Body of pancreas (tissue), 4 donors: Measurements from ENCODE around the gene GGT7. TPM values are rescaled to one million over a fixed set of nuclear protein-coding genes. Genes with fewer than 3 reads are reported as not detected.

ENCODE experiments used
- ATAC-seq: fragments of 150-250 bp; one replicate; pipeline ENCODE4 v1.9.1; 2016
- DNase-seq, 4 donors: peaks; one replicate each; pipeline ENCODE4 v3.0.0-alpha.2; 2019
- H3K27ac ChIP-seq, 4 donors: fragments of 200-600 bp; sonication (generic); 1 replicate in 3 of 4; 2 replicates in 1 of 4; pipeline versions ENCODE4 v1.5.1 to v1.6.1; 2016 to 2019; ENCODE audit warnings: mild to moderate bottlenecking in 1 of 4, mixed read lengths in 1 of 4, moderate library complexity in 1 of 4
- H3K27me3 ChIP-seq, 2 donors: fragments of 200-600 bp; sonication (generic); one replicate each; pipeline ENCODE4 v1.6.0; 2016; ENCODE audit warnings: mild to moderate bottlenecking in 1 of 2
- H3K36me3 ChIP-seq, 2 donors: fragments of 200-600 bp; sonication (generic); replicated peaks in 1 of 2; 2 replicates each; pipeline ENCODE4 v1.5.1; 2016; ENCODE audit warnings: low read depth in 2 of 2; ENCODE audit not compliant: insufficient read depth in 1 of 2
- H3K4me1 ChIP-seq: fragments of 200-600 bp; sonication (generic); one replicate; pipeline ENCODE4 v1.6.0; 2016
- H3K4me3 ChIP-seq, 2 donors: fragments of 200-600 bp; sonication (generic); 1 replicate in 1 of 2; 2 replicates in 1 of 2; pipeline ENCODE4 v1.5.1; 2016 to 2019
- H3K9me3 ChIP-seq, 3 donors: fragments of 200-600 bp; sonication (generic); 1 replicate in 2 of 3; 2 replicates in 1 of 3; pipeline ENCODE4 v1.5.1; 2016
- POLR2A ChIP-seq, 3 donors: fragments of 450-650 bp; IDR thresholded peaks; one replicate each; pipeline ENCODE4 v1.6.1; 2016; ENCODE audit warnings: antibody characterized with exemption in 3 of 3, mild to moderate bottlenecking in 2 of 3
- WGBS, 2 donors: methylation state at CpG; one replicate each; pipeline ENCODE4 v1.1.5; 2017; 5-methylcytosine and 5-hydroxymethylcytosine counted together
- intact Hi-C: fragments of 100-400 bp; cut with DNase I; formaldehyde crosslinking; loops from one replicate; pipeline ENCODE4 v1.15.1; 2023
- total RNA-seq, 2 donors: library from RNA; depleted of rRNA; stranded (reverse); fragments of >200 nt; gene quantifications; one replicate each; pipeline ENCODE4 v1.1.0, GENCODE V29; 2016
- TF ChIP-seq, protein P1 (sequence below), 7 experiments: fragments of 450-650 bp in 4 of 7; fragments of 200-600 bp in 3 of 7; sonication (generic) in 3 of 7; IDR thresholded peaks; one replicate each; pipeline ENCODE4 v1.5.1; 2016 to 2019; ENCODE audit warnings: antibody characterized with exemption in 7 of 7

The GGT7 gene
- total RNA-seq, 2 donors from 2014 or later = 19.2 to 22.7 TPM

DNA sequence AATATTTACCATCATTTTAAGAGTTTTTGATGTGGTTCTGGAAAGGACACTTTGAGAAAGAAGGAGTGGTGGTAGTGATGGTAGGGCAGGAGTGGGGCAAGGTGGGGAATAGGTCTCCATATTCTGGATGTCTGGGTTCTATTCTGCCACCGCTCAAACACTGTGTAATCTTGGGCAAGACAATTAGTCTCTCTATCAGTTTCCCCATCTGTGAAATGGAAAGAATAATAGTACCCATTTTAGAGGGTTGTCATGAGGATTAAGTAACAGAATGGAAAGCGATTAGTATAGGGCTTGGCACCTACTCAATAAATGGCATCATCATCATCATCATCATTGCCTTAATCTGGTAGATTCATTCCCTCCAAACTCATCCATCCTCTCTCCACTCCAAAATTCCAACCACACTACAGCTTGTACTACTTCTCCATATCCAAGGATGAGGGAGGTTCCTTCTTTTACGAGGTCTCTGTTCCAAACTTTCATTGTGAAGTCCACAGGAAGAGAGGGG, 982 bp upstream of the GGT7 start:
- no peak overlapping the region for H3K4me3 ChIP-seq
- H3K27ac ChIP-seq = peak overlapping the region in 2 of 4 donors; percentile 43 to 84
- intact Hi-C loops = loop anchor here (5.0 kb wide), 1 partner anchor 89 kb away; no protein-coding TSS in a partner anchor
- H3K4me1 ChIP-seq = peaks cover 51% of the 10 kb centered on the region
- no peak for DNase-seq
- WGBS, 2 donors = 38 to 41% methylated on average over 3 of the region's 3 CpGs
- no peaks in the 10 kb centered on the region for H3K36me3 ChIP-seq
- TF ChIP-seq, protein P1, sequence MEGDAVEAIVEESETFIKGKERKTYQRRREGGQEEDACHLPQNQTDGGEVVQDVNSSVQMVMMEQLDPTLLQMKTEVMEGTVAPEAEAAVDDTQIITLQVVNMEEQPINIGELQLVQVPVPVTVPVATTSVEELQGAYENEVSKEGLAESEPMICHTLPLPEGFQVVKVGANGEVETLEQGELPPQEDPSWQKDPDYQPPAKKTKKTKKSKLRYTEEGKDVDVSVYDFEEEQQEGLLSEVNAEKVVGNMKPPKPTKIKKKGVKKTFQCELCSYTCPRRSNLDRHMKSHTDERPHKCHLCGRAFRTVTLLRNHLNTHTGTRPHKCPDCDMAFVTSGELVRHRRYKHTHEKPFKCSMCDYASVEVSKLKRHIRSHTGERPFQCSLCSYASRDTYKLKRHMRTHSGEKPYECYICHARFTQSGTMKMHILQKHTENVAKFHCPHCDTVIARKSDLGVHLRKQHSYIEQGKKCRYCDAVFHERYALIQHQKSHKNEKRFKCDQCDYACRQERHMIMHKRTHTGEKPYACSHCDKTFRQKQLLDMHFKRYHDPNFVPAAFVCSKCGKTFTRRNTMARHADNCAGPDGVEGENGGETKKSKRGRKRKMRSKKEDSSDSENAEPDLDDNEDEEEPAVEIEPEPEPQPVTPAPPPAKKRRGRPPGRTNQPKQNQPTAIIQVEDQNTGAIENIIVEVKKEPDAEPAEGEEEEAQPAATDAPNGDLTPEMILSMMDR (IDR thresholded peaks at IDR 0.05) = no peak
- no peak for TF ChIP-seq POLR2A (IDR thresholded peaks at IDR 0.05)
- ATAC-seq = no peak
- no peaks in the 10 kb centered on the region for H3K9me3 ChIP-seq
- no peaks in the 10 kb centered on the region for H3K27me3 ChIP-seq

DNA sequence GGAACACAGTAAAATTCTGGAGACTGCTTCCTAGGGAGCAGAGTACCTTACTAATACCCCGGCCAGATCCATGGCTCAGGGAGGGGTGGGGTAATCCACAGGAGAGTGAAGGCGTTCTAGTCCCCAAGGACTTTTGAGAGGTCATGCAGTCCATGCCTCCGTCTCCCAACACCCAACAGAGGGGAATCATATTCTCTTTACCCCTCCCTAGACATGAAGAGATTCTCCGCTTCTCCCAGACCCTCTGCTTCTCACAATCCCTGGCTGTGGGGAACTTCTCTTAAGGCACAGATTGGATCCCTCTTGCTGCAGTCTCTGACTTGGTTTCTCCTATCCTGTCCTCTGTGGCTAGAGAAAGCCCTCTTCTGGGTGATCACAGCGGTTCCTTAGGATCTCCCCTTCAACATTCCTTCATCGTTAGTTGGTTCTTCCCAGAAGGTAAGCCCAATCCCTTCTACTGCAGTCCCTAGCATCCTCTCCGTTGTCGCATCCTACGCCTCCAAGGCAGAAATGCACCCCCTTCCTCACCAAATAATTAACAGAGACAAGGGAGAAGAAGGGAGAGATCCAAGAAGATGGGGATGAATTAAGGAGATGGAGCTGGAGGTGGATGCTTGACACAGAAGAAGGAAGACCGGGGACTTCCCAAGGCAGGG, 562 bp downstream of the GGT7 start:
- peak overlapping the region; percentile 75 to 83 for H3K4me3 ChIP-seq
- no peaks in the 10 kb centered on the region for H3K9me3 ChIP-seq
- WGBS, 2 donors = 25 to 36% methylated on average over 10 of the region's 10 CpGs
- peaks cover 41% of the 10 kb centered on the region for H3K4me1 ChIP-seq
- H3K27ac ChIP-seq = peak overlapping the region; percentile 43 to 84 (median 62)
- intact Hi-C loops = loop anchor here (5.0 kb wide), 1 partner anchor 90 kb away; no protein-coding TSS in a partner anchor
- no peak for TF ChIP-seq POLR2A (IDR thresholded peaks at IDR 0.05)
- TF ChIP-seq, protein P1 (IDR thresholded peaks at IDR 0.05) = no peak
- no peaks in the 10 kb centered on the region for H3K27me3 ChIP-seq
- no peaks in the 10 kb centered on the region for H3K36me3 ChIP-seq
- ATAC-seq (no peak), DNase-seq (no peak)

DNA sequence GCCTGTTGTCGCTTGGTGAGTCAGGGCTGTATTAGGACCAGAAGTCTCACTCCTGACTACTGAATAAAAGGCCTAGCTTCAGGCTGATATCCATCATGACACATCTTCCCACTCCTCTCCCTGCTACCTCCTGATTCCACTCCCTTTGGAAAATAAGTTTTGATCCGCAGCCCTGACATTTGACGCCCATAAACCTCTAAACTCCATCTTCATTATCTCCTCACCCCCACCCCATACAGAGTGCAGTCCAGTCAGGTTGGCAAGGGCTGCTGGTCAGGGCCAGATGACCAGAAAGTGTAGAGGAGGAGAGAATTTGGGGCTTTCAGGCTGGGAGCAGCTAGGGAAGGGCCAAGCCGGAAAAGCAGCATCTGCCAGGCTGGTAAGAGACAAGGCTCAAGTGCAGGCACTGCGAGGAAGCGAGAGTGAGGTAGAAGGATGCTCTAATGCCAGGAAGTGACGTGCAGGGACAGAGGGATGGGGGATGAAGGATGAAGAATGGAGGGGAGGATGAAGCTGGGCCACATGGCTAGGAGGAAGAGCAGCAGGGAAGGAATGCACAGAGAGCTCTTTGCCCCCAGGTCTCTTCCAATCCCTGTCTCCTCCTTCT, 1.2 kb downstream of the GGT7 start:
- Histone ChIP-seq H3K36me3 (no peaks in the 10 kb centered on the region), H3K4me1 (peaks cover 38% of the 10 kb centered on the region), H3K9me3 (no peaks in the 10 kb centered on the region), H3K27ac (peak overlapping the region in 1 of 4 donors; percentile 71), H3K27me3 (no peaks in the 10 kb centered on the region), H3K4me3 (no peak overlapping the region)
- DNase-seq (no peak), ATAC-seq (no peak)
- TF ChIP-seq, protein P1 (IDR thresholded peaks at IDR 0.05) = no peak
- no peak for TF ChIP-seq POLR2A (IDR thresholded peaks at IDR 0.05)
- intact Hi-C loops = loop anchor here (5.0 kb wide), 1 partner anchor 91 kb away; no protein-coding TSS in a partner anchor
- 90 to 91% methylated on average over 7 of the region's 7 CpGs for WGBS, 2 donors

DNA sequence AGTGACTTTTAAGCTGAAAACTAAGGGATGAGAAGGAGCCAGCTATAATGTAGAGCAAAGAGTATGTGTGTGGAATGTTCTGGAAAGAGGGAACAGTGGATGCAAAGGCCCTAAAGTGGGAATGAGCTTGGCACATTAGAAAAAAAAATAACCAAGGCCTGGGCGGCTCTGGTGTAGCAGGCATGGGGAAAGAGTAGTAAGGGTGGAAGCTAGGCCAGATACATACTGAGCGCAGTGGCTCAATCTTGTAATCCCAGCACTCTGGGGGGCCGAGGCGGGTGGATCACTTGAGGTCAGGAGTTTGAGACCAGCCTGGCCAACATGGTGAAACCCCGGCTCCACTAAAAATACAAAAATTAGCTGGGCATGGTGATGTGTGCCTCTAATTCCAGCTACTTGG, 8.4 kb downstream of the GGT7 start:
- 85 to 91% methylated on average over 4 to 5 of the region's 5 CpGs for WGBS, 2 donors
- Histone ChIP-seq H3K4me3 (no peak overlapping the region), H3K4me1 (peaks cover 6% of the 10 kb centered on the region), H3K36me3 (no peaks in the 10 kb centered on the region), H3K27ac (no peak overlapping the region), H3K9me3 (no peaks in the 10 kb centered on the region), H3K27me3 (no peaks in the 10 kb centered on the region)
- ATAC-seq (no peak), DNase-seq (no peak)
- intact Hi-C loops = no loop called here
- TF ChIP-seq, protein P1 (IDR thresholded peaks at IDR 0.05) = no peak
- no peak for TF ChIP-seq POLR2A (IDR thresholded peaks at IDR 0.05)
